Lower leg skin (tissue), 4 donors: ENCODE data around the gene LTA. TPM values are rescaled to one million over a fixed set of nuclear protein-coding genes. Genes with fewer than 3 reads are reported as not detected.

Experiments used
- DNase-seq, 2 donors: peaks; one replicate each; pipeline ENCODE4 v3.0.0-alpha.2; 2019; ENCODE audit warnings: low spot score in 2 of 2
- H3K4me3 ChIP-seq: fragments of 200-600 bp; sonication (generic); 2 replicates; pipeline ENCODE4 v1.5.1; 2017; ENCODE audit warnings: mild to moderate bottlenecking, low read depth; ENCODE audit not compliant: poor library complexity, severe bottlenecking
- CTCF ChIP-seq, 3 donors: fragments of 450-650 bp; IDR thresholded peaks; one replicate each; pipeline ENCODE4 v1.5.1; 2016; ENCODE audit warnings: antibody characterized with exemption in 3 of 3, mild to moderate bottlenecking in 3 of 3, moderate library complexity in 2 of 3
- POLR2A ChIP-seq, 2 donors: fragments of 450-650 bp; IDR thresholded peaks; one replicate each; pipeline ENCODE4 v1.6.1; 2016 to 2017; ENCODE audit warnings: antibody characterized with exemption in 2 of 2, mild to moderate bottlenecking in 1 of 2, moderate library complexity in 1 of 2
- WGBS, 2 donors: methylation state at CpG; one replicate each; pipeline ENCODE4 v1.1.5; 2018; 5-methylcytosine and 5-hydroxymethylcytosine counted together
- intact Hi-C: fragments of 100-400 bp; cut with DNase I; formaldehyde crosslinking; loops from one replicate; pipeline ENCODE4 v1.15.0; 2023; ENCODE audit warnings: low total_unique reads
- total RNA-seq, 4 donors: library from RNA; depleted of rRNA; stranded (reverse); fragments of >200 nt; gene quantifications; one replicate each; pipeline ENCODE4 v1.1.0, GENCODE V29; 2016

Gene LTA
- total RNA-seq, 4 donors from 2014 or later = not detected

- TF ChIP-seq POLR2A (IDR thresholded peaks at IDR 0.05) (no peak), CTCF (IDR thresholded peaks at IDR 0.05) (no peak)
- intact Hi-C loops = no loop called here
- H3K4me3 ChIP-seq = peak overlapping the region; percentile 70
- peak in 1 of 2 donors; percentile 86 for DNase-seq
- 13 to 21% methylated on average over 17 to 20 of the region's 21 CpGs for WGBS, 2 donors
Measured at GRCh38 chr6:31581434-31582229, 9.5 kb downstream of the LTA start.

- no peak for TF ChIP-seq CTCF (IDR thresholded peaks at IDR 0.05)
- TF ChIP-seq POLR2A (IDR thresholded peaks at IDR 0.05) = no peak
- intact Hi-C loops = no loop called here
Measured at GRCh38 chr6:31582230-31582643, 10.1 kb downstream of the LTA start, which contains the start of gene LTB. Gene LTB (minus strand): TSS chr6:31582424. CDS start chr6:31582417, 7 bp downstream.

GRCh38 chr6:31585491-31585890 lies 13.4 kb downstream of the LTA start:
- H3K4me3 ChIP-seq = no peak overlapping the region
- 68 to 73% methylated on average over 2 of the region's 2 CpGs for WGBS, 2 donors
- DNase-seq = peak in 1 of 2 donors; percentile 74
- TF ChIP-seq POLR2A (IDR thresholded peaks at IDR 0.05) = no peak
- TF ChIP-seq CTCF (IDR thresholded peaks at IDR 0.05) = no peak
- intact Hi-C loops = no loop called here

More at GRCh38 chr6:31582230-31582643, 10.1 kb downstream of the LTA start, which contains the start of gene LTB:
- 55 to 79% methylated on average over 2 to 3 of the region's 3 CpGs for WGBS, 2 donors
- DNase-seq = peak in 1 of 2 donors; percentile 81
- peak within 1 kb of the TSS; percentile 70 for H3K4me3 ChIP-seq

- H3K4me3 ChIP-seq = no peak within 1 kb of the TSS
- TF ChIP-seq POLR2A (IDR thresholded peaks at IDR 0.05) (no peak), CTCF (IDR thresholded peaks at IDR 0.05) (no peak)
- WGBS, 2 donors = 47 to 80% methylated on average over 1 of the region's 1 CpG
- peak in 1 of 2 donors; percentile 77 for DNase-seq
- intact Hi-C loops = no loop called here
Measured at GRCh38 chr6:31586008-31586407, 13.9 kb downstream of the LTA start, which contains the start of gene LST1. Gene LST1 (plus strand): TSS chr6:31586277. CDS start chr6:31587300, 1,023 bp downstream.

GRCh38 chr6:31586599-31587281 lies 14.7 kb downstream of the LTA start:
- DNase-seq = peak in 1 of 2 donors; percentile 77
- TF ChIP-seq CTCF (IDR thresholded peaks at IDR 0.05) (no peak), POLR2A (IDR thresholded peaks at IDR 0.05) (no peak)
- no peak overlapping the region for H3K4me3 ChIP-seq
- intact Hi-C loops = no loop called here
- WGBS, 2 donors = 53 to 61% methylated on average over 9 of the region's 9 CpGs
